Right renal pelvis (tissue), 4 donors: Measurements from ENCODE around the gene SCYL1. TPM values are rescaled to one million over a fixed set of nuclear protein-coding genes. Genes with fewer than 3 reads are reported as not detected.

Experiments
- DNase-seq, 4 donors: peaks; one replicate each; pipeline ENCODE4 v3.0.0-alpha.2; 2013; ENCODE audit warnings: low read depth in 4 of 4, low spot score in 3 of 4, missing footprints in 1 of 4
- polyA plus RNA-seq, 4 donors: library from polyadenylated mRNA; unstranded; fragments of 120-200 nt; gene quantifications; one replicate each; pipeline ENCODE4 v1.2.1, GENCODE V29; 2013; ENCODE audit not compliant: insufficient read length in 4 of 4

SCYL1 gene
- polyA plus RNA-seq, result 10 to 100 TPM; 59.9 to 79.9 (median 65.2) TPM

GRCh38 chr11:65524741-65525545 lies at the start of gene SCYL1:
Gene SCYL1, plus strand, starts transcription at chr11:65525083. Its CDS starts 71 bp downstream, at chr11:65525154.
- peak in 3 of 4 donors; percentile 50 to 62 (median 61) for DNase-seq

- DNase-seq, result no peak
These were observed 48.2 kb upstream of the SCYL1 start for GRCh38 chr11:65476632-65477148.

- DNase-seq, result peak in 1 of 4 donors; percentile 91
These were observed 47.5 kb upstream of the SCYL1 start for GRCh38 chr11:65477149-65477965.

- no peak for DNase-seq
These were observed 46.3 kb upstream of the SCYL1 start for GRCh38 chr11:65478388-65479183.

DNA sequence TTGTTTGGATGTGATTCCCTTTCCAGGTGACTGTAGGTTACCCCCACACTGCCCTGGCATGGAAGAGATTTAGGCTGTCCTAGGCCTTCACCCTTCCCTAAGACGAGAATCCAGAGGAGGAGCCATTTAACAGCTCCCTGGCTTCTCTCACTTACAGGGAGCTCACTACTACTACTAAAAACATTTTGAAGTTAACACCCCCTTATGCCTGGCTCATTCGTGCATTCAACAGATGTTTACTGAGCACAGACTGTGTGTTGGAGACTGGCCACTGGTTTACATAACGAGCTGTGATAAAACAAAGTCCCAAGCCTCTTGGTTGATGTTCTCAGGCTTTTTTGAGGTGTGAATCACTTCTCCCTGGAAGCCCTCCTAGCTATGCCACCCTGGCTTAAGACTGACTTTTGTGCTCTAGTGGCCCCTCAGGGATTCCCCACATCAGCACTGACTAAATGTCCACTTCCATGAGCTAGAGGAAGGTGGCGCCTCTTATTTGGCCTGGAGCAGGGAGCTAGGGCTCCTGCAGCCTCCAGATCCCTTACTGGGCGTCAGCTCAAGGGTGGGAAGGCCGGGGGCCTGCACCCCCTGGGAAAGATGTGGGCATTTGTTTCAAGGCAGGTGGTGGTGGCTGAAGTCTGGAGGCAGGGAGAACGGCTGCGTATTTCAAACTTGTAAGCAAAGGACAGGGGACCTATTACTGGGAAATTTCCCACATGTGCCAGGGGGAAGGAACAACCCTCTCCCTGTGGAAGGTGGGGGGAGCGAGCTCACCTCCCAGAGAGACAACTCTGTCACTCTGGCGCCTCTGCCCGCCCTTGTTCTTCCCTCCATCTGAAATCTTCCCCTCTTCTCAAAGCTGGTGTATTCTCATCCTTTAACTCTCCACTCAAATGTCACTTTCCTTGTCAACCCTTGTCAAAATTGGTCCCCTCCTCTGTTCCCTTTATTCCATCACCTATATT lies 45.4 kb upstream of the SCYL1 start:
- no peak for DNase-seq

DNA sequence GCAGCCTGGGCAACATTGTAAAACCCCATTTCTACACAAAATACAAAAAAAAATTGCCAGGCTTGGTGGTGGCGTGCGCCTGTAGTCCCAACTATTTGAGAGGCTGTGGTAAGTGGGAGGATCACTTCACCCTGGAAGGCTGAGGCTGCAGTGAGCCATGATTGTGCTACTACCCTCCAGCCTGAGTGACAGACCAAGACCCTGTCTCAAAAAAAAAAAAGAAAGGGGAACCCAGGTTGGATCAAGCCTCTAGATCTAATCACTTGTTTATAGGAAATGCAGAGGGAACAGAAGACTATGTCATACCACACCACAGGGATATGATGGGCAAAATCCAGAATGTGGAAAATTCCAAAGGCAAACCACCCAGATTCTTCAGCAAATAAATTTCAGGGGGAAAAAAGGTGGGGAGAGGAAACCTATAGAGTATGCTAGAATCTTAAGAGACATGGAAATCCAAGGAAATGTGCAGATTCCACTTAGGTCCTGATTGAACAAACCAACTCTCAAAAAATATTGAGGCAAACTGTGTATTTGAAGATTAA lies 42.5 kb upstream of the SCYL1 start:
- no peak for DNase-seq

DNA sequence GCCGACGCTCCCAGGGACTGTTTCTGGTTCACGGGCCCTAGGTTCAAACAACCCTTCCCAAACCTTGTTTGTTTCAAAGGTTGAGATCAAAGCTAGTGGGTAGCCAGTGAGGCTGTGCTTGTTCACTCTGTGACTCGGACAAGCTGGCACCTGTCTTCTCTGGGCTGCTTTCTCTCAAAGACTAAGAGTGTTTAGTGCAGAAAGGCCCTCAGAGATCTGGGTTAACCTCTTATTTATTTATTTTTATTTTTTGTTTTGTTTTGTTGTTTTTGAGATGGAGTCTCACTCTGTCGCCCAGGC lies 39.0 kb upstream of the SCYL1 start:
- no peak for DNase-seq

DNA sequence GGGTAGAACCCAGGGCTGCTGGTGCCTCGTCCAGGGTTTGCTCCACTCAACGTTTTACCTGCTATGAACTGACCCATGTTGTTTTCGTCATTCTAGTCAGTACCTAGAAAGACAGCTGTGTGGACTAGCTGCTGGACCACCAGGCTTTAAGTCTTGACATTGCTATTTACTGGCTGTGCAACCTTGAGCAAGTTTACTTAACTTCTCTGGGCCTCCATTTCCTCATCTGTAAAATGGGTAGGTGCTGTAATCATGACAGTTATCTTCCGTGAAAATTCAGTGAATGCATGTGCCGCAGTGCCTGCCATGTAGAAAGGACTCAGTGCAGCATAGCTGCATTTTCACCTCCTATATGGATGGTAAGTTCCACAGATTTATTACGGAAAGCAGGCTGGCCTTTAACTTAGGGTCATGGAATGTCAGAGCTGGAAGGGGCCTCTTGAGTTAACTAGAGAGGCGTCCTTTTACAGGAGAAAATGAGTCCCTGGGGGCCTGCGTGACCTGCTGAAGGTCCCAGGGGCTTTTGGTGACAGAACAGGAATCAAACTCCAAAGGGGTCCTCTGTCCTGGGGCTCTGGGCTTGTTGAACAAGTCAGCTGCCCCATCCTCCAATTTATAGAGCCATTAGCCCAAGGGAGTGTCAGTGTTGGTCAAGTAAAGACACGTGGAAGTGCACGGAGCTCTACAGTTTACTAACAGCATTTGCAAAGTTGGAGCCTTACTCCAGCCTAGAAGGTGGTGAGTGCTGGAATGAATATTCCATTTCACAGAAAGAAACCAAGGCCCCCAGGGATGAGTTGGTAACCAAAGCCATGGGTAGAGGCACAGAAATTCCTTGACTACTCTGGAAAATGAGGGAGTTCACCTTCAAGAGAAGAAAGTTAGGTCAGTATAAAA lies 38.1 kb upstream of the SCYL1 start:
- no peak for DNase-seq

DNA sequence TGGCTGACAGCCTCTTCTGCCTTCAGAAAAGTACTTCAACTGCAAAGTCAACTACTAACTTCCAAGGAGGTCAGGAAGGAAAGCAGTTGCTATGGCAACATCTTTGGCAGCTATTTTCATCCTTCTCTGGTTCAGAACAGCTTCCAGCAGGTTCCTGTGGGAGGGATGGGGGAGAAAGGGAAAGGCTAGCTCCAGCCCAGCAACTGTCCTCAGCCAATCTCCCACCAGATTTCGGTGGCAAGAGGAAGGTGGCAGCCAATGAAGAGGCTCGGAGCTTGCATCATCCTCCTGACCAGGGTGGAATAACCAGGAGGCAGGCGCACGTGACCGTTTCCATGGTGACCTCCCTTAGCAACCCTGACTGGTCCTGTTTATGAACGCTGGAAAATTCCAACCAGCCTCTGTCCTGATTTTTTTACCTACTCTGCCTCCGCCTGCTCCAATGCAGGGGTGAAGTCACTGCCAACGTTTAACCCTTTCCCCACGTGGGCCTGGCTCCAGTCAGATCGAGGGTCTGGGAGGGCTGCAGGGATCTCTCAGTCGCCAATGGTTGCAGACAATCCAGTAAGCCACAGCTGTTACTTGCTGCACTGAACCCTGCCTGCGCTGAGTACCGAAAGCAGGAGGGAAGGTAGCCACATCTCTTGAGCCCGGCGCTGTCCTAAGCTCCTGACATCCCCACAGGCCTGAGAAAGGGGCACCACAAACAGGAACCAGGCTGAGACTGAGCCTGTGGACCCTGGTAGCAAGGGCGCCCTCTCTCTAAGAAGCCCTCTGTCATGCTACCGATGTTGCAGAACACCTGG lies 37.2 kb upstream of the SCYL1 start:
- DNase-seq, result peak; percentile 99 to 100 (median 100)

DNA sequence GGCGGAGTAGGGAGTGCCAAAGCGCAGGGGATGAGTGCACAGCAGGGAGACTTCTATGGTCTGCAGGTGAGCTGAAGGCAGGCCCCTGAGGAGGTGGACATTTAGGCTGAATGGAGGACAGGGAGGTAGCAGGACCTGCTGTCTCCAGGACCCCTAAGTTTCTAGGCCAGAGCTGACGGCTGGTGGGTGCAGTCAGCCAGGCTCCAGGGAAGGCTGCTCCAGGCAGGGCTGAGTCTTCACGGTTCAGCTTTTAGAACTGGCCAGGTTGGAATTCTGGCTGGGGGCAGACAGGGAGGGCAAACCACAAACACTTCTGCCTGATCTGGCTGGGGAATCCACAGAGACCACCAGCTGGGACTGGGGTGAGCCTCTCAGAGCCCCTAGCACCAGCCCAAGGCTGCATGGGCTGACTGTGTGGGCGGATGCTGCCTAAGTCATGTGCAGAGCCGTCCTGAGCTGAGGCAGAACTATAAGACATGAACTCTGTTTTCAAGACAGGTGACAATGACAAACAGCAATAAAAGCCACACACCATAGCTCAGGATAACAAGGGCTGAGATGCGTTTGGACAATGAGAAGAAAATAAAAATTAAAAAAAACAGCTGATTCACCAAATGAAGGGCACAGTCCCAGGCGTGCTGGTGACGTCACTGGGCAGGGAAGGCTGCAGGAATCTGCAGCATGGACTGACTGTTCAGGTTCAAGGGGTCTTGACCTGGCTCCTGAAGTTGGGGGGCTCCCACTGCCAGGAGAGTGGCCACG lies 36.4 kb upstream of the SCYL1 start:
- DNase-seq, result no peak

GRCh38 chr11:65489035-65489705 lies 35.7 kb upstream of the SCYL1 start:
- DNase-seq, result no peak

GRCh38 chr11:65489706-65490320 lies 35.1 kb upstream of the SCYL1 start:
- DNase-seq, result no peak

DNA sequence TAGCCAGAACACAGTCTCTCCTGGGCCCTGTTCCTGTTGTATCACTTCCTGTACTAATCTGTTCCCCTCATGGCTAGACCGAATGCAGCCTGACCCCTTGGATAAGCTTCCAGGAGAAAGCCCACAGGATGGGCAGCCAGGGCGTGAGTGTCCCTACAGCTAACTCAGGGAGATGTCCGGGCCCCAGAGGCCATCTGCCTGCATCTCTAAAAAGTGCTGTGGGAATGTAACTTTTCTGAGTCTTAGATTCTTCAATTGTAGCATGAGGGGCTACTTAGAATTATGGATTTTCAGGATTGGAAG lies 33.8 kb upstream of the SCYL1 start:
- no peak for DNase-seq

DNA sequence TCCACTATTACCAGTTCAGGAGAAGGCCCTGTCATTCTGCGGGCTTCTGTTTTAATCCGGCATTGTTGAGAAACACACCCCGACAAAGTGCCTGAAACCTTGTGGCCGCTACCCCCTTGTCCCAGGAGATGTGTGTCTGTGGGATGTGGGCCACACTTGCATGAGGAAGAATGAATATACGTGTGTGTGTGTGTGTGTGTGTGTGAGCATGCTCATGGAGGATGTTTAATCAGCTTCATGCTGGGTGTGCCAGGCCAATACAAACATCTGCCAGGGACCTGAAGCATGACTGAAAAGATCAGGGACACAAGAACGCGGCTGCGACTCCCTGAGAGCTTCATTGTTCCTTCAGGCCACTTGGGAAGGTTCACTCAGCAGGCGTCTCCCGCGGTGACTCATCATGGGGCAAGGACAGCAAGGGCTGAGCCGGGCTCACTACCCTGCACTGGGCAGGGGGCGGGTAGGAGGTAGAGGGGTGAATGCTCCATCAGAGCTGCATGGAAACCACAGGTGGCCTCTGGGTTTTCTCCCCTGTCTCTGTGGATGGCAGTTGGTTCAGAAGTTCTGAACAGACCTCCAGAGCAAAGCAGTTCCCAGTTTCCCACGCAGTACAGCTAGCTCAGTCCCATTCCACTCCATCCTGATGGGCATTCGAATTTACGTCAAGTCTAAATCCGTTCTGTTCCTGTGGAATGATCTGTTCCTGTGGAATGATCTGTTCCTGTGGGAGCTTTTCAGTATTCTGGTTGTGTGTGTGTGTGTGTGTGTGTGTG lies 33.1 kb upstream of the SCYL1 start:
- no peak for DNase-seq

DNA sequence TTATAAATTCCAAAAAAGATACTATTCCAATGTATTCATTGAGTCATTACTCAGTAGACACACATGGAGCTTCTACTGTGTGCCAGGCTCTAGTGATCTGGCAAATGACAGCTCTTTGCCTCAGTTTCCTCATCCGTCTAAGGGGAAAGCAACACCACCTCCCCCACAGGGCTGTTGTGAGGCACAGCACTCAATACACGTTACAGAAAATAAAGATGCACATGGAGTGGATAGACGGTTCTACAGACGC lies 32.6 kb upstream of the SCYL1 start:
- no peak for DNase-seq
